ENCODE results near the gene CERS4. TPM values are rescaled to one million over a fixed set of nuclear protein-coding genes. Genes with fewer than 3 reads are reported as not detected.

CERS4 gene
- total RNA-seq, 4 donors from 2014 or later = 56.9 to 73.5 (median 67.1) TPM

DNA sequence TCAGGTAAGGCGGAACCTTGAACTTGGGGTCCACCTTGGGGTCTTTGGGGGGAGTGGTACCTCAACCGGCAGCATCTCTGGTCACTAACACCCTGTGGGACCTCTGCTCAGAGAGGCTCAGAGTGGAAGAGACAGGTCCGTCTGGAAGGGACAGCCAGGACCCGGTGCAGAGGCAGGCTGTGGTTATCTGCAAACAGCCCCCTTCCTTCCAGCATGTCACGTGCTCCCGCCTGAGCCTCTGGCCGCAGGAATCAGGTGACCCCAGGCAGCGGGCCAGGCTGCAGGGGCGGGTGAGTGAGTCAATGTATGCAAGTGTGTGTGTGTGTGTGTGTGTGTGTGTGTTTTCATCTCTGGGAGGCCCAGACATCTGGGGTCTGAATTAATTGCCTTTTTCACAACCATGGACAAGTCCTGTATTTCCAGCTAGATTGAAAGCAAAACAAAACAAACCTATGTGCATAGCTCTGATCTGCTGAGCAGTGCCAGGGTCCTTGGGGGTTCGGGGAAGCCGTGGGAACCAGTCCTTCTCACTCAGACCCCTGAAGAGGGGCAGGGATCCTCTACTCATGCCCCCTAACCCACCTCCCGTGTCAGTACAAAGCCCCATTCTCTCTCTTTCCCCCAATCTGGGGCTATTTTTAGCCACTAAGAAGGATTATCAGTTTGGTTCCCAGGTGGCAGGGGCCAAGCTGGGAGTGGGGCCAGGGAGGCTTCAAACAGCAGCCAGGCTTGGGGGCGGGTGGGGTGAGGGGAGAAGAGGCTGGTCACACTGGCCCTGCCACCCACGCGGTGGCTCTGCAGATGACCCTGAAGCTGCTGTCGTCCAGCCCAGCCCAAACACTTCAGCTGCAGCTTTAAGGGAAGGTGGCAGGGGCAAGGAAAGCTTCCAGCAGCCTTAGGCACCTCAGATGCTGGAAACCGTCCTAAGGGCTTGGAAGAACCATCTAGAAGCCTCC, 31.4 kb downstream of the CERS4 start:
- Histone ChIP-seq H3K4me3 (no peak overlapping the region), H3K4me1 (peaks cover 0 to 28% (median 12%) of the 10 kb centered on the region in 4 donors), H3K9me3 (peaks cover 0 to 19% (median 0%) of the 10 kb centered on the region in 4 donors), H3K36me3 (peaks cover 0 to 26% (median 0%) of the 10 kb centered on the region in 3 donors), H3K27me3 (no peaks in the 10 kb centered on the region), H3K27ac (peak overlapping the region; percentile 67 to 89 (median 78))
- WGBS, 2 donors = 12 to 14% methylated on average over 16 to 17 of the region's 17 CpGs
- TF ChIP-seq, protein P1, sequence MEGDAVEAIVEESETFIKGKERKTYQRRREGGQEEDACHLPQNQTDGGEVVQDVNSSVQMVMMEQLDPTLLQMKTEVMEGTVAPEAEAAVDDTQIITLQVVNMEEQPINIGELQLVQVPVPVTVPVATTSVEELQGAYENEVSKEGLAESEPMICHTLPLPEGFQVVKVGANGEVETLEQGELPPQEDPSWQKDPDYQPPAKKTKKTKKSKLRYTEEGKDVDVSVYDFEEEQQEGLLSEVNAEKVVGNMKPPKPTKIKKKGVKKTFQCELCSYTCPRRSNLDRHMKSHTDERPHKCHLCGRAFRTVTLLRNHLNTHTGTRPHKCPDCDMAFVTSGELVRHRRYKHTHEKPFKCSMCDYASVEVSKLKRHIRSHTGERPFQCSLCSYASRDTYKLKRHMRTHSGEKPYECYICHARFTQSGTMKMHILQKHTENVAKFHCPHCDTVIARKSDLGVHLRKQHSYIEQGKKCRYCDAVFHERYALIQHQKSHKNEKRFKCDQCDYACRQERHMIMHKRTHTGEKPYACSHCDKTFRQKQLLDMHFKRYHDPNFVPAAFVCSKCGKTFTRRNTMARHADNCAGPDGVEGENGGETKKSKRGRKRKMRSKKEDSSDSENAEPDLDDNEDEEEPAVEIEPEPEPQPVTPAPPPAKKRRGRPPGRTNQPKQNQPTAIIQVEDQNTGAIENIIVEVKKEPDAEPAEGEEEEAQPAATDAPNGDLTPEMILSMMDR (IDR thresholded peaks at IDR 0.05) = no peak
- TF ChIP-seq EP300 (IDR thresholded peaks at IDR 0.05) = peak in 1 of 2 donors; percentile 79
- TF ChIP-seq POLR2A (IDR thresholded peaks at IDR 0.05) = no peak
- peak; percentile 74 to 75 for DNase-seq (ENCODE audit: low spot score in 2 of 2)

DNA sequence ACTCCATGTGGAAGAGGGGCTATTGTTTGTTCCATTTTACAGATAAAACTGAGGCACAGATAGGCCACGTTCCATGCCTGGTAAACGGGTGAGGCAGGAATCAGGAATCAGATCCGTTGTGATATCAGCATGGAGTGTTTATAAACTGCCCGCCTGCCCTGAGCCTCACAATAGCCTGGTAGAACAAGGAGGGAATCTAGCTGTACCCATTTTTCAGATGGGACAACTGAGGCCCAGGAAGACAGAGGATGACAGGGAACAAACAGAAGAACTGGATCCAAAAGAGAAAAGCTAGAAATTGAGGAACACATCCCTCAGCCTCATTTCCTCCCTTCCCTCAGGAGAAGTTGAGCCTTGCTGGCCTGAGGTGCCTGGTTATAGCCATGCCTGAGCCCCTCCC, 32.5 kb downstream of the CERS4 start:
- Histone ChIP-seq H3K9me3 (peaks cover 0 to 19% (median 0%) of the 10 kb centered on the region in 4 donors), H3K36me3 (peaks cover 0 to 24% (median 0%) of the 10 kb centered on the region in 3 donors), H3K27me3 (no peaks in the 10 kb centered on the region), H3K27ac (peak overlapping the region in 2 of 4 donors; percentile 86 to 89), H3K4me3 (no peak overlapping the region), H3K4me1 (peaks cover 0 to 28% (median 12%) of the 10 kb centered on the region in 4 donors)
- WGBS, 2 donors = 86 to 89% methylated on average over 4 of the region's 4 CpGs
- DNase-seq (ENCODE audit: low spot score in 2 of 2) = no peak
- TF ChIP-seq POLR2A (IDR thresholded peaks at IDR 0.05) (no peak), EP300 (IDR thresholded peaks at IDR 0.05) (no peak)
- TF ChIP-seq, protein P1 (IDR thresholded peaks at IDR 0.05) = no peak

DNA sequence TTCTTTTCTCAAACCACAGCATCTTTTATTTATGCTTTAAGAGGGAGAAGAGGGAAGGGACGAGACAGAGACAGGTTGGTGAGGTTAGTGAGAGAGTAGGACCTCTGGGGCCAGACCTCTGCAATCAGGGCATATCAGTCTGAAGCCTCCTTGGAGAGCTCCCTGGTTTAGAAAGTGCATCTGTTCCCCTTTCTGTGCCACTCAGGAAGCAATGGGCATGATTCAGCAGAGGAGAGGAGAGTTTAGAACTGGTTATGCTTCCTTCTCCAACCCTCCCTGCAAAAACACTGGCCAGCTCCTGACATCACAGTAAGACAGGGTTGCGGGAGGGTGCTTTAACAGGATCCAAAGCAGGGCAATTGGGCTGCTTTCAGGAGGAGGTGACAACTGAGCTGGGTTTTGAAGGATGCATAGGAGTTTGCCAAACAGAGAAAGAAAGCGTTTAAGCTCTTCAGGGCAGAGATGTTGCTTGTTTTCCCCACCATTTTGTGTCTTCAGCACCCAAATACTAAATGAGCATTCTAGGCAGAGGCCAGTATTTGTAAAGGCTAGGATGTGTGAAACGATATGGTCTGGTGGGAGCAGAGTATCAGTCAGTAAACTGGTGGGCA, 33.1 kb downstream of the CERS4 start:
- 79 to 85% methylated on average over 4 of the region's 4 CpGs for WGBS, 2 donors
- Histone ChIP-seq H3K4me3 (no peak overlapping the region), H3K27me3 (no peaks in the 10 kb centered on the region), H3K9me3 (peaks cover 0 to 19% (median 0%) of the 10 kb centered on the region in 4 donors), H3K27ac (peak overlapping the region in 1 of 4 donors; percentile 86), H3K4me1 (peaks cover 0 to 28% (median 12%) of the 10 kb centered on the region in 4 donors), H3K36me3 (peaks cover 0 to 29% (median 0%) of the 10 kb centered on the region in 3 donors)
- no peak for TF ChIP-seq EP300 (IDR thresholded peaks at IDR 0.05)
- TF ChIP-seq, protein P1 (IDR thresholded peaks at IDR 0.05) = no peak
- TF ChIP-seq POLR2A (IDR thresholded peaks at IDR 0.05) = no peak
- DNase-seq (ENCODE audit: low spot score in 2 of 2) = no peak

DNA sequence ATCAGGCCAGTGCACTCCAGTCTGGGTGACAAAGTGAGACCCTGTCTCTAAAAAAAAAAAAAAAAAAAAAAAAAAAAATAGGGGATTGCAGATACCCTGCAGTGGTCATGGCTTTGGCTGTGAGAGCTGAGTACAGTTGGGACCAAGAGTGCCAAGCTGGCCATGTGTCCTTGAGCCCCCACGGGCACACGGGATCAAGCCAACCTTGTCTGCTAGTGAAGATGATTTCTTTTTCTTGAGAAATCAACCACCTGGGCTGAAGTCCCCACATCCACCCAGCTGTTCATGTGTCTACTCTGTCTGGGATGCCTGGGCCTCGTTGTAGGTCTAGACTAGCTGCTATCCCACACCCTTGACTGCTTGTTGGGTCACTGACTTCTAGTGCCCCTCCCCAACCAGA, 34.0 kb downstream of the CERS4 start:
- TF ChIP-seq, protein P1 (IDR thresholded peaks at IDR 0.05) = no peak
- no peak for TF ChIP-seq POLR2A (IDR thresholded peaks at IDR 0.05)
- TF ChIP-seq EP300 (IDR thresholded peaks at IDR 0.05) = no peak
- Histone ChIP-seq H3K27me3 (no peaks in the 10 kb centered on the region), H3K36me3 (peaks cover 0 to 30% (median 0%) of the 10 kb centered on the region in 3 donors), H3K4me3 (no peak overlapping the region), H3K9me3 (peaks cover 0 to 19% (median 0%) of the 10 kb centered on the region in 4 donors), H3K4me1 (peaks cover 0 to 22% (median 12%) of the 10 kb centered on the region in 4 donors), H3K27ac (no peak overlapping the region)
- 91 to 96% methylated on average over 3 of the region's 3 CpGs for WGBS, 2 donors
- no peak for DNase-seq (ENCODE audit: low spot score in 2 of 2)

Measured in tibial nerve (tissue), 4 donors.